IPS-18c (cell line): Measurements from ENCODE around the gene FST.

Experiments
- H3K4me3 ChIP-seq: 2 replicates; pipeline ENCODE4 v1.7.0; 2013; ENCODE audit warnings: low read depth, mild to moderate bottlenecking, low read length, moderate library complexity; ENCODE audit not compliant: insufficient read depth
- H3K9me3 ChIP-seq: one replicate; pipeline ENCODE4 v1.6.1; 2013; ENCODE audit warnings: mild to moderate bottlenecking, low read length, moderate library complexity; ENCODE audit not compliant: control insufficient read depth, insufficient read depth

Gene FST

DNA sequence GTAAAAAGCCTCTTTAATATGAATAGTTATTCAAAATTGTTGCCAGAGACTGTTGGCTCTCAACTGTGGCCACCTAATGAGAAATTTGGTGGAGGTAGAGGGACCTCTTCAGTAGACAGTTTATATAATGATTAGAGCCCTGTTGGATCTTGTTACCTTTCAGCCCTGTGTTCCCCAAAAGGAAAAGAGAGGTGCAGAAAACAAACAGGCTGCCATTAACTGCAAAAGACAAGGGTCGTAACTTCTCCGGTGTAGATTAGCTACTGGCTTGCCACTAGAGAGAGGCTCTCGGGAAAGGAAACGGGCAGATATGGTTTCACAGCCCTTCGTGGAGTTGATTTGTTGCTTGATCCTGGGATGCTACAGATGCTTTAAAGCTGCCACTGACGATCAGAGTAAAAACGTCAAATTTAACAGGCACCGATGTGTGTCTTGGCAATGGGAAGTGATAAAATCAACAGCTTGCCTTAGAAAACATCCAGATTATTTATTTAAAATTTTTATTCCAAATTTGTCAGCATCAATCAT is 7.8 kb downstream of the FST start:
- Histone ChIP-seq H3K9me3 (no peaks in the 10 kb centered on the region), H3K4me3 (no peak overlapping the region)

DNA sequence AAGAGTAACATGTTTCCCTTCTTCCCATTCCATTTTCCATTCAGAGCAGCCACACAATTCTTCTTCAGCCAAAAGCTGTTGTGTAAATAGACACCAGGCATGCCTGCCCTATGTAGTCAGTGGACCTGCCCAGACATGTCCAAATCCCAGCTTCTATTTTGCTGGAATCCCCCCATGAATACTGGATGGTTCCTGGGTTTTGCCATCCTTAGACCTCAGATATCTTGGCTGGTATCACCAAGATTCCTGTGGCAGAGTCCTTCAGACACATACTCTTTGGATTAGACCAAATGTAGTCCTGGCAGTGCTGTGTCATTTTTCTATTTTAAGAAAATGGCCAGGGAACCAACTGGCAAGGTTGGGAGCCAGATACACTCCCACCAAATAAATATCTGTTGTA is 10.3 kb downstream of the FST start:
- Histone ChIP-seq H3K4me3 (no peak overlapping the region), H3K9me3 (no peaks in the 10 kb centered on the region)

DNA sequence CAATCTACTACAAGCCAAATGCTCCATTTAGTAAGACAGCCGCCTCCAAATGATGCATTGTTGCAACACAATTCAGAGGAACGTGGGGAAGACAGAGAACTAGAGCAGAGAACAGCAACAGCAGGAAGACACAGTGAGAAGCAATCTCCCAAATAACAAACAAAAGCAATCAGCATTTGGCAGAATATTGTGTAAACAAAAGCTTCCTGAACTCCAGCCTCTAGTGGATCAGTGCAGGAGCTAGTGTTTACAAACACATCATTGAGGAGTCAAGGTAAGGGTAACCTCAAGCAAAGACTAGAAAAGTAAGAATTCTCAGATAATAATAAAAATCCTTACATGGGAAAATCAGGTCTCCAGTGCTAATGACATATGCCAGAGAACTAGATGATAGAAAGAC is 20.6 kb downstream of the FST start:
- H3K9me3 ChIP-seq: no peaks in the 10 kb centered on the region
- no peak overlapping the region for H3K4me3 ChIP-seq

DNA sequence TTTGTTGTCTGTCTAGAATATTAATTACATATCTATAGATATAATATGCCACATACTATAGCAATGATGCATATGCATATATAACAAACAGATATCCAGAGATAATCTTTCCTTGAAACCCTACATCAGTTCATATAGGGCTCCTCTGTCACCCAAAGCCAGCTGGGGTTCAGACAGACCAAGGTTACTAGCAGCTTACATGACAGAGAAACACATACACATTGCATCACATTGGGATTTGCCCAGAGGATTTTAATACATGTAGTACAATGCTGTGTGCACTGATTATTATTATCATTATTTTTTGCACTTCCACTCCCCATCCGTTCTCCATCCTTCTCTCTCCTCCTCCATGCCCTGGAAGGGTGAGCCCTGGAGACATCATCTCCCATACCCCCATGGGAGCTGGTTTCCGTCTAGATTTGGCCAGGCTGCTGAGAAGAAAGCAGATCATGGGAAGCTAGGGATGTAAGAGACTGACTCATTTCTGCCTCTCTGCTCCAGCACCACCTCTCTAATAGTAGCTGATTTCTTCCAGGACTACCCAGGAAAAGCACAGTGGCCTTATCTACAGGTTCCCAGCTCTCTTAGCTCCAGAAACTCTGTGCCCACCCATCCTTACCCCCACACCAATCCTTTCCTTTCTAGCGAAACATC is 23.3 kb downstream of the FST start:
- Histone ChIP-seq H3K4me3 (no peak overlapping the region), H3K9me3 (peaks cover 7% of the 10 kb centered on the region)

DNA sequence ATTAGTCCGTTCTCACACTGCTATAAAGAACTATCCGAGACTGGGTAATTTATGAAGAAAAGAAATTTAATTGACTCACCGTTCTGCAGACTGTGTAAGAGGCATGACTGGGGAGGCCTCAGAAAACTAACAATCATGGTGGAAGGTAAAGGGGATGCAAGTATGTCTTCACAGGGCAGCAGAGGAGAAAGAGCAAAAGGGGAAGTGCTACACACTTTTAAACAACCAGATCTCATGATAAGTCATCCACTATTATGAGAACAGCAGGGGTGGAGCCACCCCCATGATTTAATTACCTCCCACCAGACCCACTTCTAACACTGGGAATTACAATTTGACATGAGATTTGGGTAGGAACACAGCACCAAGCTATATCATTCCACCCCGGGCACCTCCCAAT is 26.6 kb downstream of the FST start:
- peaks cover 12% of the 10 kb centered on the region for H3K9me3 ChIP-seq

DNA sequence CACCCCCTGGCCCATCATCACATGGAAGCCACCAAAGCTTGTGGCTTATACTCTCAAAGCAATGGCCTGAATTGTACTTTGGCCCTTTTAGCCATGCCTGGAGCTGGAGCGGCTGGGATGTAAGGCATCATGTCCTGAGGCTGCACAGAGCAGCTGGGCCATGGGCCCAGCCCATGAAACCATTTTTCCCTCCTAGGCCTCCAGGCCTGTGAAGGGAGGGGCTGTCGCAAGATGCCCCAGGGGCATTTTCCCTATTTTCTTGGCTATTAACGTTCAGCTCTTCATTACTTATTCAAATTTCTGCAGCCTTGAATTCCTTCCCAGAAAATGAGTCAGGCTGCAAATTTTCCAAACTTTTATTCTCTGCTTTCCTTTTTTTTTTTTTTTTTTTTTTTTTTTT is 27.7 kb downstream of the FST start:
- Histone ChIP-seq H3K9me3 (peaks cover 12% of the 10 kb centered on the region), H3K4me3 (no peak overlapping the region)

More for the DNA sequence above, 26.6 kb downstream of the FST start:
- no peak overlapping the region for H3K4me3 ChIP-seq

DNA sequence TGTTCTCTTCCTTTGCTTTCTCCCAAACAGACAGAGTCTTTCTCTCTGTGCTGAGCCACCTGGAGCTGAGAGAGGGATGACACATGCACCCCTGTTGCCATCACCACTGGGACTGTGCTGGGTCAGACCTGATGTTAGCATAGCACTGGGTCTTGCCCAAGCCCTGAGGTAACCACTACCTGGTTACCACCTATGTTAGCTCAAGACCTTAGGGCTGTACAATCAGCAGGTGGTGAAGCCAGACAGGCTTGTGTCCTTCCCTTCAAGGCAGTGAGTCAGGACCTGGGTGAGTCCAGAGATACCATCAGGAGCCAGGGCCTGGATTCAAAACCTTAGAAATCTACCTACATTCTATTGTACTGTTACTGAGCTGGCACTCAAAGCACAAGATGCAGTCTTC is 32.1 kb downstream of the FST start:
- Histone ChIP-seq H3K4me3 (no peak overlapping the region), H3K9me3 (peaks cover 12% of the 10 kb centered on the region)

DNA sequence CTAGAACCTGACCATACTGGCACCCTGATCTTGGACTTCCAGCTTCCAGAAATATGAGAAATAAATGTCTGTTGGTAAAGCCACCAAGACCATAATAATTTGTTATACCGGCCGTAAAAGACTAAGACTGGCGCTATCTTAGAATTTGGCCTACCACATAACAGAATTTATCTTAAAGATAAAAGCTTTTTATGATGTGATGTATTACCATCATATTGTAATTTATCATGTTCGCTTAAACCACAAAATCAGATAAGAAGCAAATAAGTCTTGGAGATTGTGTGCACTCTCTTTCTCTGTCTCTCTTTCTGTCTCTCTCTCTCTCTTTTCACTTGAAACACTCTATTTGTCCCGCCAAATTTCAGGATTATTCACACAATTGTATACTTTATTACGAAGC is 35.6 kb downstream of the FST start:
- Histone ChIP-seq H3K9me3 (no peaks in the 10 kb centered on the region), H3K4me3 (no peak overlapping the region)

DNA sequence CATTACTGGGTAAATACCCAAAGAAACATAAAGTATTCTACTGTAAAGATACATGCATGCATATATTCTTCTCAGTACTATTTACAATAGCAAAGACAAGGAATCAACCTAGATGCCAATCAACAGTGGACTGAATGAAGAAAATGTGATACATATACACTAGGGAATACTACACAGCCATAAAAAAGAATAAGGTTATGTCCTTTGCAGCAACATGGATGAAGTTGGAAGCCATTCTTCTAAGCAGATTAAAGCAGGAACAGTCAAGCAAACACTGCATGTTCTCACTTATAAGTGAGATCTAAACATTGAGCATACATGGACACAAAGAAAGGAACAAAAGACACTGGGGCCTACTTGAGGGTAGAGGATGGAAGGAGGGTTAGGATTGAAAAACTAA is 40.4 kb downstream of the FST start:
- H3K9me3 ChIP-seq: no peaks in the 10 kb centered on the region
- H3K4me3 ChIP-seq: no peak overlapping the region
